ENCODE data around the gene POLR3GL.

DNA sequence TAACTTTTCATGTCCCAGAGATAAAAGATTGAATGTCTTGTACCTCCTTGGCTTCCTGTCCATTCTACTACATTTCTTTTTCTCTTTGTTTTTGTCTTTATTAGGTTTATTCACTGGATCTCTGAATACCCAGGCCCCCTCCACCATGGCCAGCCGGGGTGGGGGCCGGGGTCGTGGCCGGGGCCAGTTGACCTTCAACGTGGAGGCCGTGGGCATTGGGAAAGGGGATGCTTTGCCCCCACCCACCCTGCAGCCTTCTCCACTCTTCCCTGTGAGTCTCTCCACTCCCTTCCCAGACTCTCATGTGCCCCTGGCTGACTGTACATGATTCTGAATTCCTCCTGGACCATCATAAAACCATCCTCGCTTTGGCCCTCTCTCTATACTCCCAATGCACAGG, 10.2 kb downstream of the POLR3GL start:
- TF ChIP-seq GATA3 (IDR thresholded peaks at IDR 0.05; ENCODE audit: low read depth, low read length) (no peak), GATA2 (IDR thresholded peaks at IDR 0.05; ENCODE audit: low read depth, low read length) (no peak)

All from SH-SY5Y (cell line).